ENCODE results near the gene BACH2. TPM values are rescaled to one million over a fixed set of nuclear protein-coding genes. Genes with fewer than 3 reads are reported as not detected.

The BACH2 gene
- polyA plus RNA-seq, 1 donor (not counting 4 experiments of a cell fraction or from before 2014, with no cell fraction given) = 0.50 TPM

DNA sequence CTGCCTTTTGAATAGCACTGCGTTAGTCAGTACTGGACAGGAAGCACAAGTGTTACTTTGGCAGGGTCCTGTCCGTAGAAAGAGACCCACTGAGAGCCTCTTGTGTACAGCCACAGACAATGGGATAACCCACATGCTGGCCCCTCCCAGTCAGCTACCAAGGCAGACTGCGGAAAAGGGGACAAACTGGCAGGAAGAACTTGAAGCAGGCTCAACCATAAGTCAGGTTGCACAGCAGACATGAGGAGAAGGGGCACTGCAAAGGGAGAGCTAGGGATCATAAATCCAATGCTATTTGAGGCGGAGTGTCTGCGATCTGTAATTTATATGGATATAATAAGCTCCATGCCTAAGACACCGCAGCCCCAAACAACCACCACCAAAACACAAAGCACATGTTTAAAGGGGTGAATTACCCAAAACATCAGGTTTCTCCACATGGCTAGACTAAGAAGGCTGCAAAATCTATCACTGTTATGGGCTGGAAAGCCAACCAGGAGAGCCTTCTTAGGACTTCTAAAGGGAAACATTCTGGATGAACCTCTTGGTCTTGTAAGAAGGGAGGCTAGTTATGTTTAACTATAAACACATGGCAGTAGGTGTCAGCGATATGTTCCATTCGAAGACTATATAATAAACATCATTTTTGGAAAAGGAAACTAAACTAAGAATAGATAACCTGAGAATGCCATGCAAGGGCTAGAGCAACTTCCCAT is 141.7 kb downstream of the BACH2 start:
- Histone ChIP-seq H2AFZ (ENCODE audit: control insufficient read depth, low read length) (no peak overlapping the region), H3K4me1 (ENCODE audit: control insufficient read depth, extremely low read depth, insufficient read depth, low read length) (peaks cover 9% of the 10 kb centered on the region), H3K4me2 (ENCODE audit: control insufficient read depth, extremely low read depth, insufficient read depth, low read depth, low read length) (no peak overlapping the region), H3K9ac (ENCODE audit: control insufficient read depth, extremely low read depth, insufficient read depth, low read length) (no peak overlapping the region), H3K36me3 (ENCODE audit: control insufficient read depth in 2 of 2, extremely low read depth in 1 of 2, insufficient read depth in 2 of 2, low read length in 2 of 2) (no peaks in the 10 kb centered on the region), H3K27ac (ENCODE audit: control insufficient read depth, insufficient read depth, low read length) (no peak overlapping the region), H4K20me1 (ENCODE audit: control insufficient read depth, extremely low read depth, insufficient read depth, low read length) (no peaks in the 10 kb centered on the region), H3K9me3 (ENCODE audit: control insufficient read depth, low read depth, low read length) (no peaks in the 10 kb centered on the region), H3K79me2 (ENCODE audit: control insufficient read depth, insufficient read depth, low read length) (no peaks in the 10 kb centered on the region), H3K9me1 (ENCODE audit: control insufficient read depth, extremely low read depth, insufficient read depth, low read length) (peaks cover 2% of the 10 kb centered on the region), H3K4me3 (ENCODE audit: control insufficient read depth in 2 of 3, extremely low read depth in 1 of 3, insufficient read depth in 2 of 3, low read depth in 1 of 3, low read length in 3 of 3) (no peak overlapping the region), H3K27me3 (ENCODE audit: control insufficient read depth, extremely low read depth, insufficient read depth, low read length) (no peaks in the 10 kb centered on the region)
- FAIRE-seq (no peak), DNase-seq (ENCODE audit: low read depth, low spot score) (no peak)
- dilution Hi-C loops (cut with MboI; ENCODE audit: extremely low pct_ligation_motif_present, low sequenced_read_pairs) = no loop called here
- no peak for TF ChIP-seq EZH2 (IDR thresholded peaks at IDR 0.05; ENCODE audit: low read length)
- TF ChIP-seq, protein P1, sequence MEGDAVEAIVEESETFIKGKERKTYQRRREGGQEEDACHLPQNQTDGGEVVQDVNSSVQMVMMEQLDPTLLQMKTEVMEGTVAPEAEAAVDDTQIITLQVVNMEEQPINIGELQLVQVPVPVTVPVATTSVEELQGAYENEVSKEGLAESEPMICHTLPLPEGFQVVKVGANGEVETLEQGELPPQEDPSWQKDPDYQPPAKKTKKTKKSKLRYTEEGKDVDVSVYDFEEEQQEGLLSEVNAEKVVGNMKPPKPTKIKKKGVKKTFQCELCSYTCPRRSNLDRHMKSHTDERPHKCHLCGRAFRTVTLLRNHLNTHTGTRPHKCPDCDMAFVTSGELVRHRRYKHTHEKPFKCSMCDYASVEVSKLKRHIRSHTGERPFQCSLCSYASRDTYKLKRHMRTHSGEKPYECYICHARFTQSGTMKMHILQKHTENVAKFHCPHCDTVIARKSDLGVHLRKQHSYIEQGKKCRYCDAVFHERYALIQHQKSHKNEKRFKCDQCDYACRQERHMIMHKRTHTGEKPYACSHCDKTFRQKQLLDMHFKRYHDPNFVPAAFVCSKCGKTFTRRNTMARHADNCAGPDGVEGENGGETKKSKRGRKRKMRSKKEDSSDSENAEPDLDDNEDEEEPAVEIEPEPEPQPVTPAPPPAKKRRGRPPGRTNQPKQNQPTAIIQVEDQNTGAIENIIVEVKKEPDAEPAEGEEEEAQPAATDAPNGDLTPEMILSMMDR (optimal IDR thresholded peaks at IDR 0.05 in 1 of 3, IDR thresholded peaks at IDR 0.05 in 1 of 3, conservative IDR thresholded peaks at IDR 0.05 in 1 of 3; ENCODE audit: extremely low read depth in 1 of 3, insufficient read depth in 2 of 3, low read length in 3 of 3) = no peak

DNA sequence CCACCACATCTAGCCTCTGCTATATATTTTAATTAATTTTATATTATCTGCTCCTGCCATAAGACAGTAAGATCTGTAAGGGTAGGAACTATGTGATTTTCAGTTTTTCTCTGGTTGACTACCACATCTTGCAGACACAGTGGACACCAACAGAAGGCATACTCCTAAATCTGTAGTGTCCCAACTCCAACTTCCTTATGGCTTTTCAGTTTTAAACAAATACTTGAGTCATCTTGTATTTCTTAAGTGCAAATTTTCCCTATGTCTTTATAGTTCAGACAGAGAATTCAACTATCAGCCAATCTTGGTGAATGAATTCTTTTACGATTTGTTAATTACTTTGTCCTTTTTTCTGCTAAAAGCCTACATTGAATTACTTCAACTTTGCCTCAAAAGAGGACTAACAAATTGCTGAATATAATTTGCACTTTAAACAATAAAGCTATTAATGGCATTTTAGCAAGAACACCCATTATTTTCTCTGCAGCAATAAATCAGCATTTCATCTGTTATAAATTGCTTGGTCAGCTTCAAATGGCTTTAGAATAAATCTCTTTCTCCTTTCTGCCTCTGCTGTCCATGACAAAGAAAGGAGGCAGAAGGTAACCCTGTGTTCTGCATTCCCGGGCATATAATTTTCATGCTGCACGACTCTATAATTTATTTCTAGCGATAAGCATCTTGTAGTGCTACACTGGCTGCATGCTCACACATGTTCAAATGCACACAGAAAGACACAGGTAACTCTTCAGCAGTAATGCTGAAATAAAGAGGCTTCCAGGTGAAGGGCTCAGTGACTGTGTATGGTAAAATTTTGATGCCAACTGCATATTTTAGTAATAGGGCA is 144.8 kb downstream of the BACH2 start:
- dilution Hi-C loops (cut with MboI; ENCODE audit: extremely low pct_ligation_motif_present, low sequenced_read_pairs) = no loop called here
- no peaks in the 10 kb centered on the region for H3K9me3 ChIP-seq (ENCODE audit: control insufficient read depth, low read depth, low read length)
- no peaks in the 10 kb centered on the region for H3K79me2 ChIP-seq (ENCODE audit: control insufficient read depth, insufficient read depth, low read length)
- TF ChIP-seq, protein P1 (optimal IDR thresholded peaks at IDR 0.05 in 1 of 3, IDR thresholded peaks at IDR 0.05 in 1 of 3, conservative IDR thresholded peaks at IDR 0.05 in 1 of 3; ENCODE audit: extremely low read depth in 1 of 3, insufficient read depth in 2 of 3, low read length in 3 of 3) = no peak
- TF ChIP-seq EZH2 (IDR thresholded peaks at IDR 0.05; ENCODE audit: low read length) = no peak
- no peaks in the 10 kb centered on the region for H3K27me3 ChIP-seq (ENCODE audit: control insufficient read depth, extremely low read depth, insufficient read depth, low read length)
- DNase-seq (ENCODE audit: low read depth, low spot score) = no peak
- H4K20me1 ChIP-seq (ENCODE audit: control insufficient read depth, extremely low read depth, insufficient read depth, low read length) = no peaks in the 10 kb centered on the region
- no peak overlapping the region for H3K4me2 ChIP-seq (ENCODE audit: control insufficient read depth, extremely low read depth, insufficient read depth, low read depth, low read length)
- H2AFZ ChIP-seq (ENCODE audit: control insufficient read depth, low read length) = no peak overlapping the region
- H3K27ac ChIP-seq (ENCODE audit: control insufficient read depth, insufficient read depth, low read length) = no peak overlapping the region
- peak; percentile 76 for FAIRE-seq
- peaks cover 2% of the 10 kb centered on the region for H3K9me1 ChIP-seq (ENCODE audit: control insufficient read depth, extremely low read depth, insufficient read depth, low read length)
- H3K9ac ChIP-seq (ENCODE audit: control insufficient read depth, extremely low read depth, insufficient read depth, low read length) = no peak overlapping the region
- peaks cover 5% of the 10 kb centered on the region for H3K4me1 ChIP-seq (ENCODE audit: control insufficient read depth, extremely low read depth, insufficient read depth, low read length)
- no peaks in the 10 kb centered on the region for H3K36me3 ChIP-seq (ENCODE audit: control insufficient read depth in 2 of 2, extremely low read depth in 1 of 2, insufficient read depth in 2 of 2, low read length in 2 of 2)
- no peak overlapping the region for H3K4me3 ChIP-seq (ENCODE audit: control insufficient read depth in 2 of 3, extremely low read depth in 1 of 3, insufficient read depth in 2 of 3, low read depth in 1 of 3, low read length in 3 of 3)

All from keratinocyte (primary cell).